HG03571 (cell line): ENCODE data around the gene NGEF.
"Not testable (repeated sequence)": the region's sequence is repeated elsewhere in the genome, so short reads cannot be mapped to it uniquely, and the experiment has no call there.

ENCODE experiments used
- ATAC-seq: cut with Tn5 transposase; IDR thresholded peaks from one replicate; pipeline ENCODE4 v1.9.1; 2021; ENCODE audit not compliant: unreplicated experiment

NGEF gene

DNA sequence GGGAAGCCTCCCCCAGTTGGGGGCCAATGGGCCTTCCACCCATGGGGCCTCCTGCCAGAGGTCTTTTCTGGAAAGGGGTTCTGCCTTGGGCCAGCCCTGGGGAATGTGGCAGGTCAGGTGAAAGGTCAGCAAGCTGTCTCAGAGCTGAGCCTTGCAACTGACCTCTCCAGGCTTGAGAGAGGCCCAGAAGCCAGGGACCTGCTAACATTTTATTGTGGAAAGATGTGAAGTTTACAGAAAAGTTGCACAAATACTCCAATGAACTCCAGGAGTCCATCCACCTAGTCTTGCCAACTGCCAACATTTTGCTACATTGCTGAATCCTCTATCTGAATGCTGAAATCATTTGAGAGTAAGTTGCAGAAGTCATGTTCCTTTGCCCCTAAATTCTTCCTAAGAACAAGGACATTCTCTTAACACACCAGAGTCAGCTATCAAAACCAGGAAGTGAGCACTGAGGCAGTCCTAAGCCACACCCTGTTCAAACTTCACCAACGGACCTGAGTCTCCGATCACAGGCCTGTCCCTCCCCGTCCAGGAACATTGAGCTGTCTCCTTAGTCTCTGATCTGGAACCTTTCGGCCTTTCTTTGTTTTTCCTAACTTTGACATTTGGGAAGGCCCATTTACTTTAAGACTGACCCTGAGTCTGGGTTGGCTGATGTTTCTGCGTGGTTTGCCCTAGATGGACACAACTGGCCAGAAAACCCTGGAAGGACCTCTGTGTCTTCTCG, 139.0 kb downstream of the NGEF start:
- no peak for ATAC-seq

DNA sequence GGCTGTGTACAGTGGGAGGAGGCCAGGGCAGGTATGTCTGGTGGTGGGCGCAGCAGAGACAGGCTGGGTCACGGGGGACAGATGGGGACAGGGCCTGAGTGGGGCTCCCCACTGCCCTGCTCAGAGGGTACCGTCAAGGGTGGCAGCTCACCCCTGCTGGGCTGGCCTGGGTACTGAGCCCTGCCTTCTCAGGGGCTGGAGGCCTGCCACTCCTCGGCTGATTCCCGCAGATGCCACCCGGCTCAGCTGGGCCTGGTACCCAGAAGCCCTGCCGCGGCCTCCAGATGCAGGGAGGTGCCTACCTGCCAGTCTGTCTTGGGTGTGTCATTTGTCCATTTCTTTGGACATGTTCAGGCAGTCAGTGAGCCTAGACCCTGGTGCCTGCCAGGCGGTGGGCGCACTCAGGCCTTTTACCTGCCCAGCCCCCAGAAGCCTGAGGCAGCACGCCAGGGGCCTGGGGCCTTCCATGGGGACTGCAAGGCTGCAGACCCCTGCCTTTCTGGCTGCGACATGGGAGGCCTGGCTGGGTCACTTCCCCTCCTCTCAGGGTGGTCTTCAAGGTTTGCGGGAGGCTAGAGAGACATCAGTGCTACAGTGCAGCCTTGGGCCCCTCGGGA, 139.7 kb downstream of the NGEF start:
- ATAC-seq = no peak

DNA sequence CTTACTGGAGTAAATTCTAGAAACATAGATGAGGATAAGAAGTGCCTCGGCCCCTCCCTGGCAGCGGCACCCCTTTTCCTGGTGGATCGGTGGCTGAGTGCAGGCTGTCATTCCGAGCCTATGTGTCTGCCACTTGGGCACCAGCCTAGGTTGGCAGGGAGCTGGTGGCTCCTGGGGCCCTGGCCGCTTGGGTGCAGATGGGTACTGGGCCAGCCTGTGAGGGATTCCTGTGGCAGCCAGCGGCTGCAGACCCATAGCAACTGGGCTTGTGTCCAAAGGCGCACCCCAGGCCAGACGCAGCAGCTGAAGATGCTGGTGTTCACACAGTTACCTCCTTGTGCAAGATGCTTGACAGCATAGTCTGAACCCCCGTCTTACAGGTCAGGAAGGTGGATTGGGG, 140.2 kb downstream of the NGEF start:
- no peak for ATAC-seq

DNA sequence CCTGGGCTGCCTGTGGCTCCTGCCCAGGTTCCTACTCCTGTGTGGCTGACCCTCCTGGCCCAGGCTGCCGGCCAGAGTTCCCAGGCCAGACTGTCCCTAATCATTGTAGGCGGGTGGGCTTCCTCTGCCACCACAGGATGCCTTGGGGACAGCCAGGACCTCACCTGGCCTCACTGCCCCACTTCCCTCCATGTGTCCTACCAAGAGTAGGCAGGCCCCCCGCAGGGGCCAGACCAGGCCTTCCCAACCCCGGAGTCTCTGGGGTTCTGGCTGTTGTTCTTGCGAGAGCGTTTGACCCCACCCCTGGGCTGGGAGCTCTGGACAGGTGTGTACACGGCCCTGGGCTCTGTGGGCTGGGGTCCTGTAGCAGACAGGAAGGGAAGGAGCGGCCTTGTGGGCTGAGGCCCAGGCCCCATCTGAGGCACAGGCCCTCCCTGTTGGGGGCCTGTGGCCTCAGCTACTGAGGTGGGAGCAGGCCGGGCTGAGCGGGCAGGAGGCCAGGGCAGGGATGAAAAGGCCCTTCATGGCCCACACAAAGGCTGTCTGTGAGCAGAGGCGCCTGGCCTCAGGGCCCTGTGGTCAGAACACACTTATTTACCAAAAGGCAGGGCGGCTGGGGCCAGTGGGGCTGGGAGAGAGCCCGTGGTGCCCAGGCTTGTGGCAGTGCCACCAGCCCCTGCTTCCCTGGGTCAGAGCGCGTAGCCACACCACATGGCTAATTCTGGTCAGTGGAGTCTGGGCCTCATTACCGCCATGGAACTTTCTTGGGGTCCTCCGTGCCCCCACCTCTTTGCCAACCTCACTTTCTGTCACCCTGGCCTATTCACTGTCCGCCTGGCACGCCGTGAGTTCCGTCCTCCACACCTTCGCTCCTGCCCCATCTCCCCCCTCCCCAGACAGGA, 141.0 kb downstream of the NGEF start:
- ATAC-seq = no peak

DNA sequence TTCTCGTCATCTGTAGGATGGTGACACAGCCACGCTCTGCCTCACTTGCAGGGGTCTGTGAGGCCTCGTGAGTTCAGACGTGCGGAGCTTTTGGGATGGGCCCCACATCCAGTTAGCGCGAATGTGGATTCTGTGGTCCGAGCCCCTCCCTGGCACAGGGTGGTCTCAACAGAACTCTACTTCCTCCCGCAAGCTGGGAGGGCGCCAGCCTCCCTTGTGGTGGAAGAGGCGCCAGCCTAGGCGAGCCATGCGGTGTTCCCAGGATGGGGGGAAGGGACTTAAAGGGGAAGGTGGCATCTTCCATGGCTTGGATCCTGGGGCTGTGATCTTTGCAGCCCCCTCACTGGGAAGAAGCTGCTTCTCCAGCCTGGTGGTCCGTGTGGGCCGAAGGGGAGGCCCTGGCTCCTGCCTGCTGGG, 141.6 kb downstream of the NGEF start:
- no peak for ATAC-seq

DNA sequence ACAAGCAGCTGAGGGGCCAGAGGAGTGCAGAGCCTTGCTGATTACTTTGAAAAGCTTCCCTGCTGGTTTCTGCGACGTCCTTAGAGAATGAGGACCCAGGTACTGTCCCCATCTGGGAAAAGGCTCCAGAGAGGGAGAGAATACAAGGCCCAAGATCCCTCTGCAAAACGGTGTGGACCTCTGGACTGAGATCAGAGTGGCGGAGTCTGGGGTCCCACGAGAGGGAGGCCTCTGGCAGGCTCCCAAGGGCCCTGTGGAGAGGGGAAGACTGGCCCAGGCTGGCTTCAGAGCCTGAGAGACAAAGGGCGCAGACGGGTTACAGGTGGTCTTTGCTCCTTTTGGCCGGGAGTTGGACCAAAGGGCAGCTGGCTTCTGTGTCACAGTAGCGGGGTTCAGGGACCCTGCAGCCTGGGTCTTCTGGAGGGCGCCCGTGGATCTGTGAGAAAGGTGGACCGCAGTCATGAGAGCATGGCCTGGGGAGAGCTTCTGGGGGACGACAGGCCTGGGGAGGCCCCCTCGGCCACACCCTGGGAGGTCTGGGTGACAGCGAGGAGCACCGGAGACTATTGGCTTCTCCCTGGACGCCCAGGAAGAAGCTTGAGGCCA, 142.2 kb downstream of the NGEF start:
- no peak for ATAC-seq

DNA sequence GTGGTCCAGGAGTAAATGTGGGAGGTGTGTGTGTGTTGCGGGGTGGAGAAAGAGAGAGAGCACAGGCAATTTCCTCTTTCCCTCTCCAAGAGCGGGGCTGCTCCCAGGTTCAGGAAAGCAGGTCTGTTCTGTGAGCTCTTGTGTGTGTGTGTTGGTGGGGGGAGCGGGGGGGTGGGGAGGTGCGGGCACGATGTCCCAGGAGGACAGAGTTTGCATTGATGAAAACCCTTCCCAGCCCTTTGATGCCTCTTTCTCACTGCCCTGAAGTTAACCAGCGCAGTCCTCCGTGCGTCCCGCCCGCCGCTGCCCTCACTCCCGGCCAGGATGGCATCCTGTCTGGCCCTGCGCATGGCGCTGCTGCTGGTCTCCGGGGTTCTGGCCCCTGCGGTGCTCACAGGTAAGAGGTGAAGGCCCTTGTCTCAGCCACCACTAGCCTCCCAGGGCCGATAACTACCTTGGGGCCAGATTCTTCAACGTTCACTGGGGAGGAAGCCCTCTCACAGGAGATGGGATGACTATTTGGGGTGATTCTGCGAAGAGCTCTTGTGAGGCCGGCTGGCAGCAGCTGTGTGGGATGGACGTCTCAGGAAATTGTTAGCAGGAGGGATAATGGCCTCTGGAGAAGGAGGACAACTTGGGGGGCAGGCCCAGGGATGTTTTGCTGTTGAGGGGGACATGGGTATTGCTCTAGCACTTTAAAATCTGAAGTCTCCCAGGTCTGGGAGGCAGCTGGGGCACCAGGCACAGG, 142.9 kb downstream of the NGEF start, which contains the start of gene SNORC:
Gene SNORC, plus strand, starts transcription at position 247 of the 748 bp plus-strand sequence. Its CDS starts 78 bp downstream, at position 325.
- ATAC-seq = no peak

DNA sequence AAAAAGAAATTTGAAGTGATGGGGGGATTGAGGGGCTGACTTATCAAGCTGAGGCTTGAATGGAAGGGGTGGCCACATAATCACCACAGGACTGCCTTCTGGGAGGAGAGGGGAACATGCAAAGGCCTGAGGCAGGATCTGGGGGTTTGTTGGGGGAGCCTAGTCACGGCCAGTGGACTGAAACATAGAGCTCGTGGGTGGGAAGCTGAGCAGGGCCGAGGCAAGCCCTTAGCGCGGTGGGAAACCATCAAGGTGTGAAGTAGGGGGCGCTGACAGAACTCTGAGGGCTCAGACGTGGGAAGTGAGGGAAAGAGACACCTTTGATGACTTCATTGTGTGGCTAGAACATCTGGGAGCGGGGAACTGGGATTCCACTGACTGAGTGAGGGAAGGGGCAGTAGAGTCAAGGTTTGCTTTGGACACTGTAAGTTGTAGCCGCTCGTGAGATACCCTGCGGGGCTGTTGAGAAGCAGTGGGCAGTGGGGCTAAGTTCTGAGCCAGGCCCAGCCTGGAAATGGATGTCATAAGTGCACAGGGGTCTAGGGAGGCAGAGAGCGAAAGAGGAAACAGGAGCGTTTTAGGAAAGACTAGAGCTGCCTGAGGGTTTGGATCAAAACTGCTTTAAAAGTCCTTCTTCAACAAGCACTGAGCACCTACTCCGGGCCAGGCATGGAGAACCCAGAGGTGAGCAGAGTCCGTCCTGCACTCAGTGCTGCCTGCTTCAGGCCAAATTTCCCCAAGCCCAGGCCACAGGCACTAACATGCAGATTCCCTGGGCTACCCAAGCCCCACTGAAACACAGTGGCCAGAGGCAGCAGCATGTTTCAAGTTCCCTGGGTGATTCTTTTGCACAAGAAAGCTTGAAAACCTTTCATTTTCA, 143.7 kb downstream of the NGEF start:
- ATAC-seq = no peak

DNA sequence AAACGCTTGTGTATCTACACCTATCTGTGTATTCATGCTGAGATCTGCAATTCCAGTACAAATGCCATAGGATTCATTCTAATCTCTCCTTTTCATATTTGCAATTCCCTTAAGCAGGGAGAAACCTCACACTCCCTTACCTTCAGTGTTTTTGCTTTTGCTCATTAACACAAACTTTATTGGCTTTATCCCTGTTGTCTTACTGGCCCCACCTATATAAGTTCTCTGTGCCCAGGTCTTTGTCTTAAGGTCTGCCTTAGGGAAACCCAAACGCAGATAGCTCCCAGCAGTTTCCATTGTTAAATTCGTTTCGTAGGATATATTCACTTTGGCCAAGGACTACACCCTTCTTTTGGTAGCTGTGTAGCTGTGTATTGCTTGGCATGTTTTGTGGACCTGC, 147.0 kb downstream of the NGEF start:
- no peak for ATAC-seq

DNA sequence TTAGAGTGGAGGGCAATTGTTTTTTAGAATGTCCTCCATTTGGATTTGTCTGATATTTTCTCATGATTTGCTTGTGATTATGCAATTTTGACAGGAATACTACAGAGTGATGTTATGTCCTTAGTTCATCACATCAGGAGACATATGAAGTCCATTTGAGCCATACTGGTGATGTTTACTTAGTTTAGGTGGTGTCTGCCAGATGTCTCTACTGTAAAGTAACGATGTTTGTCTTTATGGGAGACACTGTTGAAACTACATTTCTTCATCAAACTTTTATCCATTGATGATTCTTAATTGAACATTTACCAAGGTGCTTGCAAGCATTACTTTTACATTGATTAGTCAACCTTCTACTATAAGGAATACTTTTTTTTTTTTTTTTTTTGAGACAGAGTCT, 147.9 kb downstream of the NGEF start:
- no peak for ATAC-seq

DNA sequence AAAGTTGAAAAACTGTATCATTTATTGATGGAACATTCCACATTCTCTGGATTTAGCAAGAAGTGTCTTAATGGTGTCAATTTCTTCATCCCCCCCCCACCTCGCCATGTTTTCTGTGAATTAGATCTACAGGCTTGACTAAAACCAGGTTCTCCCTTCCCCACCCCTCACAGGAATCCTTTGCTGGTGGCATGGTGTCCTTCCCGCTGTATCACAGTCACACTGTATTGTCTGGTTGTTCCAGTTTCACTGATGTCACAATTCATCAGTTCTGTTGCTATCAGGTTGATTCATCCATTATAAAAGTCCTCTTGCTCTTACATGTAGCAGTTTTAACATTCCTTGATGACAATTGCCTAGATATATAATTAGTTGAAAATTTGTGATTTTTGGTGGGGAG, 149.1 kb downstream of the NGEF start:
- ATAC-seq = no peak

DNA sequence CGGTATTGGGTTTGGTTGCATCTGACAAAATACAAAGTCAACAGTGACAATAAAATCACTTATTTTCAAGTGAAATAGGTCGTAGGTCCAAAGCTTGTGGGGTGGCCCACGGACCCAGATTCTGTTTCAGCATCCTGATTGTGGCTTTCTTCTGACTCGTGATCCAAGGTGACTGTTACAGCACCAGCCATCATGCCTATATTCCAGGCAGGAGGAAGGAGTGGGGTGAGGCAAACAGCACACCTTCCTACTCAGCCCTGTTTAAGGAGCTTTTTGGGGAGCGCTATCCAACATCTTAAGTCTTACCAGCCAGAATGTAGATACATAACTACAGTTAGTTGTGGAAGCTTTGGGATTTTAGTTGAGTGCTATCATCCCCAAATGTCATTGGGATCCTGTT, 151.7 kb downstream of the NGEF start:
- no peak for ATAC-seq

DNA sequence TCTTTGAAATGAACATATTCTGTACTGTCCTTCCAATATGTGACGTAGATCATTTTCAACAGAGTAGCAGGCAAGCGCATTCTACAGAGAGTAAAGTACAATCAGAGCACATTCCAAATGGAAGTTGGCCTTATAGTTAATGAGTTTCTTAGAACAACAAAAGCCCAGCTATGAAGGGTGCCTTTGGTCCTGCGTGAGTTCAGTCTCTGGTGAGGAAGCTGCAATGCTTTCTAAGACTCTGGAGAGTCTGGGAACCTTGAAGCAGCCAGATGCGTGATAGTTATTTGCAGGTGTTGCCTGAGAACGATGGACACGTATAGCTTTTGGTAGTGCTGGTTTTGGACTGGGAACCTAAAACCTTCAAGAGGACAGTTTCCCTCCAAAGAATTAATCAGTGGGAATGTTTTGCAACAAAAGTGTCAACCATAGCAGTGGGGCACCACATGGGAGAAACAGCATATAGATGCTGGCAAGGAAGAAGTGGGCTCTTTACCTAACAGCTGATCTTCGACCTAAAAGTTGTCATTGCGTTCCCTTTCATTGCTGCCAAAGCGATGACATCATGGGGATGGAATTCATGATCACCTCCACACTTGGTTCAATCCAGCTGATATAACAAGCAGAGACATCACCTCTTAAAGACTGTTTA, 152.3 kb downstream of the NGEF start:
- ATAC-seq = no peak

DNA sequence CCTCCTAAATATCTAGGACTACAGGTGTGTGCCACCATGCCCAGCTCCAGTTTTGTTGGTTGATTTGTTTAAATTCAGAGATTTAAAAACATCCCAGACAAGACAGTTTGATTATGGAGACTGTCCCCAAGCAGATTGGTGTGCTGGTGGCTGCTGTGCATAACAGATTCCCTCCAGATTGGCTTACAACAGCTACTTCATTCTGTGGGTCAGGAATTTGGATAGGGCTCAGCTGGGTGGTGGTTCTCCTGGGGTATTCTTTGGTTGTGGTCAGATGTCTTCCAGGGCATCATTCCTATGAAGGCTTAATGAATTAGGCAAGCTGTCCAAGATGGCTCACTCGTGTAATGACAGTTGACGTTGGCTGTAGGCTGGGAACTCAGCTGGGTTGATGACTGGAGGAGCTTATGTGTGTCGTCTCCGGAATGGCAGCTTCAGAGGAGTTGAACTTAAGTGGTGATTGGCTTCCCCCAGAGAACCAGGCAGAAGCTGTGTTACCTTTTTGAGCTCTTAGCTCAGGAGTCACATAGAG, 153.6 kb downstream of the NGEF start:
- no peak for ATAC-seq

DNA sequence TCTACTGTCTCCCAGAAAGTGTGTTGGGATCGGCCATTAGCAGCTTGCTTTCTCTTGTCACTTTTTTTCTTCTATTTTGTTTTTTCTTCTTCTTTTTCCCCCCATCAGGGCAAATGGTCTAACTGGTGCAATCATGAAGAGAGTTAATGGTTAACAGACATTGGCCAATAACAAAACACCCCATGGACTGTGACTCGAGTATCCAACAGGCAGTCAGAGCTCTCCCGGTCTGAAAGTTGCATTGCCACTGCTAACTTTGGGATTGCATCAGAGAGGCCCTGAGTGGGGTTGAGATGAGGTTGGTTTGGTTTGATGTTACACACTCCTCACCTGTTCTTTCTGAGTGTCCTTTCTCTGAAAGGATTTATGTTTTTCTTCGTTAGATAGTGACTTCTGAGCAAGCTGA, 155.9 kb downstream of the NGEF start:
- no peak for ATAC-seq

DNA sequence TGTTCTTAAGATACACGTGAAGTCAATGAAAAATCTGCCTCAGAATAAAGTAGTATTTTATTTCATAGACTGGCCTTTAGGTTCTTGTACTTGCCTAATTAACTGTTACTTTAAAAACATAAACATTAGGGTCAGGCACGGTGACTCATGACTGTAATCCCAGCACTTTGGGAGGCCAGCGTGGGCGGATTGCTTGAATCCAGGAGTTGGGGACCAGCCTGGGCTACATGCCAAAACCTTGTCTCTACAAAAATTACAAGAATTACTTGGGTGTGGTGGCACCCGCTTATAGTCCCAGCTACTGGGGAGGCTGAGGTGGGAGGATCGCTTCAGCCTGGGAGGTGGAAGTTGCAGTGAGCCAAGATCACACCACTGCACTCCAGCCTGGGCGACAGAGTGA, 159.0 kb downstream of the NGEF start:
- no peak for ATAC-seq

DNA sequence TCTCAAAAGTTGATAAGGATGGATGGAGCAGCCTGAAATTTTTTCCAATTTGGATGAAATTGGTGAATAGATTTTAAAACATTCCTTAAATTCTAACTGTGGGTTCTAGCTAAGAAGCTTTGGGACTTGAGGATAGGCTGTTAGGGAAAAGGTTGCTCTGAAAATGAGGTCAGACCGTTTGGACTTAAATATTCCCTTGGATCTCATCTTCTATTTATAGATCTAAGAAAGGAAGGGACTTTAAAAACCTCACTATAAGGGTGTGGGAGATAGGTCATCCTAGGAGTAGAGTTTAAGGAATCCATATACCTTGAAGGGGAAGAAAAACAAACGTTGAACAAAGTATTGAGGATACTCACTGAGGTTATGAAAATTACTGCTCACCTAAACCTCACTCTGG, 160.4 kb downstream of the NGEF start:
- ATAC-seq = no peak

DNA sequence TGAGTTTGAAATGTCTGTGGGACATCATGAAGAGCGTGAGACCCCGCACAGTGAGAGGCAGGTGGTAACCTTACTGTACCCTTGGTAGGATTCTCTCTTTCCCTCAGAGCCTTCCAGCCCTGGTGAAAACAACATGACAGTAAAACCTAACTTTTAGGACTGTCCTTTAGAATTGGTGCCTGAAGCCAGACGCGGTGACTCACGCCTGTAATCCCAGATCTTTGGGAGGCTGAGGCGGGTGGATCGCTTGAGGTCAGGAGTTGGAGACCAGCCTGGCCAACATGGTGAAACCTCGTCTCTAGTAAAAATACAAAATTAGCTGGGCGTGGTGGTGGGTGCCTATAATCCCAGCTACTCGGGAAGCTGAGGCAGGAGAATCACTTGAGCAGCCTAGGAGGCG, 161.0 kb downstream of the NGEF start:
- ATAC-seq = not testable (repeated sequence)

DNA sequence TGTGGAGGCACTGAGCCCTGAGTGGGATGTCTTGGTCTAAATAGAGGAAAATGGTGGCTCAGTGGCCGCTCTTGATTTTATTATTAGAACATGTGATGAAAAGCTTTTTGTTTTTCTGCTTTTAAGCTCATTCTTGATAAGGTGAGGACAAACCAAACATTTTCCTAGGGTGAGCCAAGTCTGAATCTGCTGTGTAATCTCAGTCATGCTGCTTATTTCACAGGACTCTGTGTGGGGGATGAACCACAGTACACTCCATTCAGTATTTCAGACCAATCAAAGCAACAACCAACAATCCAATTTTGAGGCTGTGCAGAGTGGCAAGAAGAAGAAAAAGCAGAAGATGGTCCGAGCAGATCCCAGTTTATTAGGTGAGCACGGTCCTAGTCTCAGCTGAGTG, 163.0 kb downstream of the NGEF start:
- ATAC-seq = no peak
